Fibroblast of upper back skin (primary cell): ENCODE data around the gene AHRR.

Experiments used
- DNase-seq: peaks from one replicate; pipeline ENCODE4 v3.0.0-alpha.2; 2013

The AHRR gene

DNA sequence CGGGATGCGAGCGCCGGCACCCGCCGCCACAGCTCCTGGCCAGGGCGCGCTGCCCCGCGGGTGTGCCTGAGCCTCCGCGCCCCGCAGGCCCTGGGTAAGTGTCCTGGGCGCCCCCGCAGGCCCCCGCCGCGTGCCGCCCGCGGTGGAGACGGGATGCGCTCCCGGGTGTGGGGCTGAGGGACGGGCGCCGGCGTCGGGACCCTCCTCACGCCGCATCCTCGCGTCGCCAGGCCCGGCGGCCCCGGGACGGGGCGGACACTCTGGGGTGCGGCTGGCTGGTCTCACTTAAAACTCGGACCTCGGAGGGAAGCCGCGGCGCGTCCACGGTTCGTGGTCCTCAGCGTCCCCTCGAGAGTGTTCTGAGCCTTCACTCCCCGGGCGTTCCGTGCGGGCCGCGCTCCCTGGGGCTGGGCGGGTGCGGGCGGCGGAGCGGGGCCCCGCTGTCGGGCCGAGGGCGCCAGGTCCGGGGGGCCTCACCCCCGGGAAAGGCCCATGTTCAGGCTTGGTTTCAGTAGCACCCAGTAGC is 275 bp downstream of the AHRR start:
- no peak for DNase-seq

- no peak for DNase-seq
These were observed 897 bp downstream of the AHRR start for GRCh38 chr5:322281-322941.

- peak; percentile 42 for DNase-seq
These were observed 1.7 kb downstream of the AHRR start for GRCh38 chr5:322942-323879.

GRCh38 chr5:324736-325612 is 3.5 kb downstream of the AHRR start:
- no peak for DNase-seq

DNA sequence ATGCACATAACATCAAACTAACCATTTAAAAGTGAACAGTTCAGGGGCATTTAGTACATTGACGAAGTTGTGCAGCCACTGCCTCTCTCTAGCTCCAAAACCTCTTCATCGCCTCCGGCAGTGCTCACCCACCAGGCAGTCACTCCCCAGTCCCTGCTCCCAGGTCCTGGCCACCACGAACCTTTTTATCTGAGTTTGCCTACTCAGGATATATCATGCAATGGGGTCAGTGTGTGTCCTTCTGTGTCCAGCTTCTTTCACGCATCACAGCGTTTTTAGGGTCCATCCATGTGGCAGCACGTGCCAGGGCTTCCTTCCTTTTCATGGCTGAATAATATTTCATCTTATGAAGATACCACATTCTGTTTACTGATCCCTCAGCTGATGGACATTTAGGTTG is 4.6 kb downstream of the AHRR start:
- no peak for DNase-seq

- DNase-seq: no peak
These were observed 7.7 kb downstream of the AHRR start for GRCh38 chr5:329121-329735.

- DNase-seq: no peak
These were observed 8.3 kb downstream of the AHRR start for GRCh38 chr5:329768-330167.

DNA sequence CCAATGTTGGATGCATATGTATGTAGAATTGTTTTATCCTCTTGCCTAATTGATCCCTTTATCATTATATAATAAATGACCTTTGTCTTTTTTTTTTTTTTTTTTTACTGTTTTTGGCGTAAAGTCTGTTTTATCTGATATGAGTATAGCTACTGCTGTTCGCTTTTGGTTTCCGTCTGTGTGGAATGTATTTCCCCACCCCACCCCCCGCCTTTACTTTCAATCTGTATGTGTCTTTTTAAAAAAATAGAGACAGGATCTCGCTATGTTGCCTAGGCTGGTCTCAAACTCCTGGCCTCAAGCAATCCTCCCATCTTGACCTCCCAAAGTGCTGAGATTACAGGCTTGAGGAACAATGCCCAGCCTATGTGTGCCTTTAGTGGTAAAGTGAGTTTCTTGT is 11.3 kb downstream of the AHRR start:
- DNase-seq: no peak

GRCh38 chr5:333945-334344 is 12.4 kb downstream of the AHRR start:
- DNase-seq: no peak

DNA sequence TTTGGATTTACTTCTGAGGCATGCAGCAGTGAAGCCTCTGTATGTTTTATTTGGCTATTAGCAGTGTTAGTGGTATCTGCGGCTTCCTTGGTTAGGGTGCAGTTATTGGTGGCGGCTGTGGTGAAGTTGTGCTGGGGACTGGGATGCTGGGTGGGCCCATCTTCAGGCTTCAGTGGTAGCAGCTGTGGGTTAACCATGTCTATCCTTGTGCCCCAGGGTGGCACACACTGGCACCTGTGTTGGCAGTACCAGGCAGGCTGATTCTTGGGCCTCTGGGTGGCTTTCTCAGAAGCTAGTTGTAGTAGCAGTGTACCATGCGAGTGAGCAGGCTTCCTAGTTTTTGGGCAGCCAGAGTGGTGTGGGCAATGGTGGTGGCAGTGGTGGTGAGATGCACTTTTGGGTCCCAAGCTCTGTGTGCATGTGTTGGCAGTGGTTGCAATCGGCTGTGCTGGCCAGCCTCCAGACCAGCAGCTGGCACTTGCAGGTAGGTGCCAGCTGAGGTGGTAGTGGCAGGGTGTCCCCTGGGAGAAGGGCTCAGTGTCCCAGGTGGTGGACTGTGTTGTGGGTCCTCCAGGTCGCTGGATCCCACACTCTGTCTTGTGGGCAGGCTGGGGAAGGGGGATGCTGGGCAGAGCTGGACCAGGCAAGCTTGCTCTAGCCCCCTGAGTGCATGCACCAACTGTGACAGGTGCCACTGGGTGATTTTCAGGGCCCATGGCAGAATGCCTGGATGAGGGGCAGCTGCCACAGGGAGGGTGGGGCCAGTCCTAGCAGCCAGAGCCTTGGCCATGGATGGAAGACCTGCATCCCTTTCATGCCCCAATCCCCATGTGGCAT is 13.6 kb downstream of the AHRR start:
- DNase-seq: no peak

DNA sequence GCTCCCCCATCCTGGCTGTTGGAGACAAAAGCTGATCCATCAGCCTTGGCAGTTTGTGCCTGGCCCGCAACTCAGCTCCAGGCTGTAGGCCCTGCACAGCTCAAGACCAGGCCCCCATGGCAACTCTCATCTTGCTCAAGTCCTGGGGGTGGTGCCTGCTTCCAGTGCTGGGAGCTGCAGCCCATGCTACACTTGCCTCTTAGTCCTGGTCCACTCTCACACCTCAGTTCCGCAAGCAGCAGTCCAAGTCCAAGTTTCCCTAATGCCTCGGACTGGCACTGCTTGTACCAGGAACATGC is 14.2 kb downstream of the AHRR start:
- DNase-seq: no peak

GRCh38 chr5:337563-338130 is 16.1 kb downstream of the AHRR start:
- peak; percentile 58 for DNase-seq

DNA sequence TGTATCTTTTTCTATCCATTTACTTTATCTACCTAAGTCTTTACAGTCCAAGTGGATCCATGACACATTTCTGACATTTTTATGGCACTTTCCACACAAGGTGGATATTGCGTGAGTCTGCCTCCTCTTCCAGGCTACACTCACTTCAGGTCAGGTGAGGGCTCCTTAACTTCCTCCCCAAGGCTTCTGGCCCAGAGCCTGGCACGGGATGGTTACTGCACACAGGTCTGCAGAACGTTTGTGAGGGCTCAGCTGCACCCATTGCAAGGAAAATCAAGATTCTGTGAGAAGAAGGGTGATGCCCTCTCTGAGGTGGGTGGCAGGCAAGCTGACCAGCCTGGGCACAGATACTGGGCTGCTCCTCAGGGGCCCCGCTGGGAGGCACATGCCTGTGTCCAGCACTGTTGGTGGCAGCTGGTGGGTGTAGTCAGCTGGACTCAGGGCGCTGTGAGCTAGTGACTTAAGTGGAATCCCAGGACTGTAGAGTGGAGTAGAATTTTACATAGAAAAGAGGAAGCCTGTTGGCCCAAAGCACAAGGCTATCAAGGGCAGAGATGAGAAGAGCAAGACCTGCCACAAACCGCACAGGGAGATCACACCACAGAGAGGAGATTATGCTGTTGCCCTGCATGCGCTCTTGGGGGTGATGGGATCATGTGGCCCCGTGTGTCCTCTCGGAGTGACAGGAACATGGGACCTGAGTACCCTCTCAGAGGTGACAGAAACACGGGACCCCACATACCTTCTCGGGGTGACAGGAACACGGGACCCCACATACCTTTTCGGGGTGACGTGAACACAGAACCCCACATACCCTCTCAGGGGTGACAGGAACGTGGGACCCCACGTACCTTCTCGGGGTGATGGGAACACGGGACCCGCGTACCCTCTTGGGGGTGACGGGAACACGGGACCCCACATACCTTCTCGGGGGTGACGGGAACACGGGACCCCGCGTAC is 21.3 kb downstream of the AHRR start:
- no peak for DNase-seq

DNA sequence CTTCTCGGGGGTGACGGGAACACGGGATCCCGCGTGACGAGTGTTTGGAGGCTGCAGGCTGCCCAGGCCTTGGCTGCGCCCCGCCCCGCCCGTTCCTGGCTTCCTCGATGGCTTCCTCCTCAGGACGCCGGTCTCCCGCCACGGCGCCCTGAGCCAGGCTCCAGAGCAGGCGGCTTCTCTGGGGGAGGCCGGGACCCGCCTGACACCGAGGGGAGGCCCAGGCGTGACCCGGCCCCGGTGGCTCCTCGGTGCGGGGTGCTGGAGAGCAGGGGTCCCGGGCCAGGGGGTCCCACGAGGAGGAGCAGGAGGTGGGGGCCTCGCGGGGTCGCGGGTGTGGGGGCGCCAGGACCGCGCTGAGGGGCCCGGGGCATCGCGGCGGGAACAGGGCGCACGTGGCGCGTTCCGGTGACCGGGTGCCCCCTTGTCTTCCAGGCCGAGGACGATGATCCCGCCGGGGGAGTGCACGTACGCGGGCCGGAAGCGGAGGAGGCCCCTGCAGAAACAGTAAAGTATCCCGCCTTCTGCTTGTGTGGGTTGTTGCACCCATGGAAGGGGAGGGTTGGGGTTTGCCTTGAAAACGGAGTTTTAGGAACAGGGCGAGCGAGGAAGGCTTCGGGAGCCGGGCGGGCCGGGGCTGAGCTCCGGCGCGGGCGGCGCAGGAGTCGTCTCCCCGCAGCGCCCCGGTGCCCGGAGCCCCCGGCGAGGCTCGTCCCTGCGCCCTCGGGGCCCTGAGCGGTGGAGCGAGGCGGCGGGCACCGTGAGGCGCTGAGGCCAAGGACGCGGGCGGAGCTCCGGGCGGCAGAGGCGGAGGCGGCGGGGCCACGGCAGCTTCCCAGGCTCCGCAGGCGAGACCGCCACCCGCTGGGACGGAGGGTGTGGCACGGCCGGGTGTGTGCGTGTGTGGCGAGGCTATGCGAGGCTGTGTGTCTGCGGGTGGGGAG is 22.2 kb downstream of the AHRR start:
- DNase-seq: peak; percentile 78

DNA sequence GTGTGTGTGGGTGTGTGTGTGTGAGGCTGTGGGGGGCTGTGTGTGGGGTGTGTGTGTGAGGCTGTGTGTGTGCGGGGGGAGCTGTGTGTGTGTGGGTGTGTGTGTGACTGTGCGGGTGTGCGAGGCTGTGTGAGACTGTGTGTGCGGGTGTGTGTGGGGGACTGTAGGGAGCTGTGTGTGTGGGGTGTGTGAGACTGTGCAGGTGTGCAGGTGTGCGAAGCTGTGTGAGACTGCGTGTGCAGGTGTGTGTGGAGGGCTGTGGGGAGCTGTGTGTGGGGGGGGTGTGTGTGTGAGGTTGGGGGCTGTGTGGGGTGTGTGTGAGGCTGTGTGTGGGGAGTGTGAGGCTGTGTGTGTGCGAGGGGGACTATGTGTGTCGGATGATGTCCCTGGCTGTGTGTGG is 23.2 kb downstream of the AHRR start:
- DNase-seq: no peak

- peak; percentile 60 for DNase-seq
These were observed 24.1 kb downstream of the AHRR start for GRCh38 chr5:345404-346195.

- no peak for DNase-seq
These were observed 24.9 kb downstream of the AHRR start for GRCh38 chr5:346229-346935.
